ENCODE data around the gene NT5DC3. TPM values are rescaled to one million over a fixed set of nuclear protein-coding genes. Genes with fewer than 3 reads are reported as not detected.

NT5DC3 gene
- total RNA-seq, 1 donor from 2014 or later = 9.1 TPM

- no peaks in the 10 kb centered on the region for H3K9me3 Mint-ChIP-seq
- peak overlapping the region; percentile 54 for H3K27ac Mint-ChIP-seq
- H3K4me1 Mint-ChIP-seq = peaks cover 37% of the 10 kb centered on the region
- peaks cover 7% of the 10 kb centered on the region for H3K36me3 Mint-ChIP-seq
- no peak for DNase-seq (ENCODE audit: low spot score in 2 of 2, unreplicated experiment in 2 of 2)
- H3K27me3 Mint-ChIP-seq (ENCODE audit: low read depth) = no peaks in the 10 kb centered on the region
- no peak for TF ChIP-seq CTCF (IDR thresholded peaks at IDR 0.05; ENCODE audit: unreplicated experiment)
- H3K4me3 Mint-ChIP-seq = no peak overlapping the region
These were observed 40.9 kb downstream of the NT5DC3 start for GRCh38 chr12:103799857-103800771.

- H3K4me3 Mint-ChIP-seq = no peak overlapping the region
- H3K27ac Mint-ChIP-seq = peak overlapping the region; percentile 54
- H3K36me3 Mint-ChIP-seq = peaks cover 7% of the 10 kb centered on the region
- DNase-seq (ENCODE audit: low spot score in 2 of 2, unreplicated experiment in 2 of 2) = no peak
- no peaks in the 10 kb centered on the region for H3K9me3 Mint-ChIP-seq
- H3K4me1 Mint-ChIP-seq = peaks cover 36% of the 10 kb centered on the region
- H3K27me3 Mint-ChIP-seq (ENCODE audit: low read depth) = no peaks in the 10 kb centered on the region
- TF ChIP-seq CTCF (IDR thresholded peaks at IDR 0.05; ENCODE audit: unreplicated experiment) = no peak
These were observed 41.6 kb downstream of the NT5DC3 start for GRCh38 chr12:103799504-103799856.

DNA sequence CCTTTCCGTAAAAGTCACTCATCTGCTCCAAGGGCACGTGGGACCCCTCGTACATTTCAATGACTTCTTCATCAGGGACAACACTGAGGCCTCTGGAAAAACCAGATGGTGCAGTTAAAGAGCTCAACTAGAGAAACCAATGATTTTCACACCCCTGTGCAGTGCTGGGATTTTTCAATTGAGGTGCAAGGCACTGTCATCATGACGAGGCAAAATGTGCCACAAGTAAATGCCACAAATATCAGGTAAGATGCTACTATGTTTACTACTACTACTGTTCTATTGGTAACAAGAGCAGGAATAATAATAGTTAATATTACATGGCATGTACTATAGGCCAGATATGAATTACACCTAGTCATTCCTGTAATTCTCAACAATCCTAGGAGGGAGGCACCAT is 42.4 kb downstream of the NT5DC3 start:
- TF ChIP-seq CTCF (IDR thresholded peaks at IDR 0.05; ENCODE audit: unreplicated experiment) = no peak
- Mint-ChIP-seq H3K36me3 (peaks cover 7% of the 10 kb centered on the region), H3K9me3 (no peaks in the 10 kb centered on the region), H3K27me3 (ENCODE audit: low read depth) (no peaks in the 10 kb centered on the region), H3K4me1 (peaks cover 41% of the 10 kb centered on the region), H3K4me3 (no peak overlapping the region), H3K27ac (no peak overlapping the region)
- no peak for DNase-seq (ENCODE audit: low spot score in 2 of 2, unreplicated experiment in 2 of 2)

DNA sequence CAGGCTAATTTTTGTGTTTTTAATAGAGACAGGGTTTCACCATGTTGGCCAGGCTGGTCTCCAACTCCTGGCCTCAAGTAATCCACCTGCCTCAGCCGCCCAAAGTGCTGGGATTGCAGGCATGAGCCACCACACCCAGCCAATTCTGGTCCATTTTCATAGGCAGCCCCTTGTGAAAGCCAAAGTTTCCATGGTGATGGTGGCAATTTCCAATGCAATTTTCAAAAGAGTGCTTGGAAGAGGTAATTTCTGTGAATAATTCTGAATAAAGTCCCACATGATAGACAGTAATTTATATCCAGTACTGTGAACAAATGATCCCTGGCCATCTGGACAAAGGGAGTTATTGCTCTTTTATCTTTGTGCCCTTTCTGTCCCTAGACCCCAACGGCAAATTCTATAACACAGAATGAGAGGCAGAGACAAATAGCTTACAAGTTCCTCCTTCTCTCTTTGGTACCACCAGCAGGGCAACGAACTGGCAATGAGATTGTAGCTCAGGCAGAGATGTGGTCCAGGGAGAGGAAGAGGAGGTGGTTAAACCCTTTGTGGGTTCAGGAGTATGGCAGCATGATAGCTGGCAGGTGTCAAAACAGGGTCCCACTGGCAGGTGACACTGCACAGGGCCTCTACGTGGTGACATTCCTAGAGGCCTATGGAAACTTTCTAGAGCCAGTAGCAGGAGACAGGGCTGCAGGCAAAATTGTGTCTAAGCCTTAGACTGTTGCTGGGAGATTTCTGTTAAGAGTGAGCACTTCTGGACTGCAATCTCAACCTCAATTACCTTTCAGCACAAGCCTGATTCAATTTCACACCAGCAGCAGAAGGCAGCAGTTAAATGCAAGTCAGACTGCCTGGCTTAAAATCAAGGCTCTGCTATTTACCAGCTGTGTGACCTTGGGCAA is 46.5 kb downstream of the NT5DC3 start:
- no peak overlapping the region for H3K27ac Mint-ChIP-seq
- DNase-seq (ENCODE audit: low spot score in 2 of 2, unreplicated experiment in 2 of 2) = no peak

More for the DNA sequence above, 46.5 kb downstream of the NT5DC3 start:
- no peaks in the 10 kb centered on the region for H3K27me3 Mint-ChIP-seq (ENCODE audit: low read depth)
- H3K4me1 Mint-ChIP-seq = peaks cover 48% of the 10 kb centered on the region
- TF ChIP-seq CTCF (IDR thresholded peaks at IDR 0.05; ENCODE audit: unreplicated experiment) = no peak
- H3K9me3 Mint-ChIP-seq = no peaks in the 10 kb centered on the region
- peaks cover 10% of the 10 kb centered on the region for H3K36me3 Mint-ChIP-seq
- H3K4me3 Mint-ChIP-seq = no peak overlapping the region

Data from mesothelial cell of epicardium (in vitro differentiated cells).